T-helper 1 cell treated with Interleukin-12 subunit alpha and Interleukin-12 subunit beta and Interleukin-4 antibody, amounts not matched to agents 30 μg/mL and 1 μg/mL, for 36 hours (primary cell): Measurements from ENCODE around the gene GHRH.

Source experiments
- H3K27ac Mint-ChIP-seq: one replicate; pipeline ENCODE4 v1.8.0; 2021; ENCODE audit warnings: mild to moderate bottlenecking, mixed read lengths
- H3K27me3 Mint-ChIP-seq: one replicate; pipeline ENCODE4 v1.8.0; 2021; ENCODE audit warnings: low read depth, mixed read lengths
- H3K36me3 Mint-ChIP-seq: one replicate; pipeline ENCODE4 v1.8.0; 2021; ENCODE audit warnings: low read depth, mixed read lengths
- H3K4me1 Mint-ChIP-seq: one replicate; pipeline ENCODE4 v1.8.0; 2021; ENCODE audit warnings: low read depth, mixed read lengths
- H3K4me3 Mint-ChIP-seq: one replicate; pipeline ENCODE4 v1.8.0; 2021; ENCODE audit warnings: mild to moderate bottlenecking, moderate library complexity, mixed read lengths
- H3K9me3 Mint-ChIP-seq: one replicate; pipeline ENCODE4 v1.8.0; 2021; ENCODE audit warnings: mixed read lengths

GHRH gene

GRCh38 chr20:37297066-37297736 lies 35.6 kb upstream of the GHRH start:
- no peak overlapping the region for H3K4me3 Mint-ChIP-seq
- H3K4me1 Mint-ChIP-seq, result peaks cover 36% of the 10 kb centered on the region
- peaks cover 42% of the 10 kb centered on the region for H3K36me3 Mint-ChIP-seq
- H3K27ac Mint-ChIP-seq, result no peak overlapping the region
- no peaks in the 10 kb centered on the region for H3K27me3 Mint-ChIP-seq
- no peaks in the 10 kb centered on the region for H3K9me3 Mint-ChIP-seq

DNA sequence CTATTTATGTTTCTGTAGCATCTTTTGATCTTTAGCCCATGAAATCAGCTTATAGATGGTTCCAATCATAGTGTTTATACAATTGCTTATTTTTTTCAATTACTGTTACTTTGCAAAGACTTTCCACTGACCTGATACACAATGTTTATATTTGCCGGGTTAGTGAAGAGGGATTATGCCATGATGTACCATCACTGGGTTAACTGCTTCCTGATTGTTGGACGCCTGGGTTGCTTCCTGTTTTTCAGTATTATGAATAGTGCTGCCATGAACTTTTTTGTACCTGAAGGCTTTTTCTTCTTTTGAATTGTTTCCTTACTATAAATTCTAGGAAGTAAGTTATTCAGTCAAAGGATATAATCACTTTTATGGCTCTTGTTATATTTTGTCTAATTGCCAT lies 34.8 kb upstream of the GHRH start:
- H3K27me3 Mint-ChIP-seq, result no peaks in the 10 kb centered on the region
- no peaks in the 10 kb centered on the region for H3K9me3 Mint-ChIP-seq
- H3K4me3 Mint-ChIP-seq, result no peak overlapping the region
- no peak overlapping the region for H3K27ac Mint-ChIP-seq
- H3K36me3 Mint-ChIP-seq, result peaks cover 37% of the 10 kb centered on the region
- peaks cover 37% of the 10 kb centered on the region for H3K4me1 Mint-ChIP-seq

DNA sequence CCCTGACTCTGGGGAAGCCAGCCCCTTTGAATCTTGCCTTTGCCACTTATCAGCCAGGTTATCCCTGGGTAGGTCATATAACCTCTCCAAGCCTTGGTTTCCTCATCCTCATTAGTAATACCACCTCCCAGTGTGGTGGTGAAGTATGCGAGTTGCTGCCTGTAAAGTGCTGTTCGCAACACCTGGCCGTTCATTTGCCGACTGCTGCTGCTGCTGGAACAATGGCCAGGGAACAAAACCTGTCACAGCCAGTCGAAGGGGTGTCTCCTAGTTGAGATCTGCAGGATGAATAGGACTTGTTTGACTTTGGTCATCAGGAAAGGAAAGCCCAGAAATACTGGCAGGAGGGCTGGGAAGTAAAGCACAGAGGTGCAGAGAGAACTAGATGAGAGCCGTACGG lies 34.0 kb upstream of the GHRH start:
- H3K27ac Mint-ChIP-seq, result no peak overlapping the region
- no peak overlapping the region for H3K4me3 Mint-ChIP-seq
- H3K9me3 Mint-ChIP-seq, result no peaks in the 10 kb centered on the region
- H3K4me1 Mint-ChIP-seq, result peaks cover 39% of the 10 kb centered on the region
- H3K36me3 Mint-ChIP-seq, result peaks cover 37% of the 10 kb centered on the region
- H3K27me3 Mint-ChIP-seq, result no peaks in the 10 kb centered on the region

DNA sequence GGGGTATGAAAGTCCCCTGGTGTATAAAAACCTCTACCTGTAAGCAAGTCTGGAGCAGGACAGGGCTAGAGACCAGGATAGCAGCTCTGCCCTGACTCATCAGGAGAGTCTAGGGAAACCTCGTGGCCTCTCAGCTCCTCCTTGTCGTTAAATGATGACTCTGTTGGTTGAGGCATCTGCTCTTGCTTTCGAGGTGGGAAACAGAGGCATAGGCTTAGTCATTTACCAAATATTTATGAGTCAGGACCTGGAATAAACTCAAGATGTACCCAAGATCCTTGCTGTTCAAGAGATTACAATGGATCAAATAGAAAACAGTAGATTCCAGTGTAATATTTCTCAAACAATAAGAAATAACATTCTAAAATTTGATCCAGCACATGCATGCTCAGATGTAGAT lies 33.4 kb upstream of the GHRH start:
- no peak overlapping the region for H3K27ac Mint-ChIP-seq
- H3K36me3 Mint-ChIP-seq, result peaks cover 31% of the 10 kb centered on the region
- no peaks in the 10 kb centered on the region for H3K9me3 Mint-ChIP-seq
- H3K4me1 Mint-ChIP-seq, result peaks cover 39% of the 10 kb centered on the region
- H3K27me3 Mint-ChIP-seq, result no peaks in the 10 kb centered on the region
- no peak overlapping the region for H3K4me3 Mint-ChIP-seq

GRCh38 chr20:37294262-37294981 lies 32.8 kb upstream of the GHRH start:
- Mint-ChIP-seq H3K4me1 (peaks cover 39% of the 10 kb centered on the region), H3K9me3 (no peaks in the 10 kb centered on the region), H3K27me3 (no peaks in the 10 kb centered on the region), H3K4me3 (no peak overlapping the region), H3K27ac (no peak overlapping the region), H3K36me3 (peaks cover 29% of the 10 kb centered on the region)

- H3K4me3 Mint-ChIP-seq, result no peak overlapping the region
- H3K27ac Mint-ChIP-seq, result no peak overlapping the region
- no peaks in the 10 kb centered on the region for H3K27me3 Mint-ChIP-seq
- H3K9me3 Mint-ChIP-seq, result no peaks in the 10 kb centered on the region
- peaks cover 39% of the 10 kb centered on the region for H3K4me1 Mint-ChIP-seq
- H3K36me3 Mint-ChIP-seq, result peaks cover 24% of the 10 kb centered on the region
Observed at GRCh38 chr20:37293301-37293943, 31.8 kb upstream of the GHRH start.

DNA sequence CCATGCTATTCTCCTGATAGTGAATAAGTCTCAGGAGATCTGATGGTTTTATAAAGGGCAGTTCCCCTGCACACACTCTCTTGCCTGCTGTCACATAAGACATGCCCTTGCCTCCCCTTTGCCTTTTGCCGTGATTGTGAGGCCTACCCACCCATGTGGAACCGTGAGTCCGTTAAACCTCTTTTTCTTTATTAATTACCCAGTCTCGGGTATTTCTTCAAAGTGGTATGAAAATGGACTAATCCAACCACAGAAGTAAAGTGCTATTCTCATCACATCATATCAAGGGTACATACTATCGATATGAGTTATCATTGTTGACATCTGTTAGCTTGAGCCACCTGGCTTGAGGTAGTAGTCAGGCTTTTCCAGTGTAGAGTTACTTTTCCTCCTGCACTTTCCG lies 30.1 kb upstream of the GHRH start:
- peaks cover 34% of the 10 kb centered on the region for H3K4me1 Mint-ChIP-seq
- peaks cover 20% of the 10 kb centered on the region for H3K36me3 Mint-ChIP-seq
- H3K9me3 Mint-ChIP-seq, result no peaks in the 10 kb centered on the region
- H3K27me3 Mint-ChIP-seq, result peaks cover 3% of the 10 kb centered on the region
- peak overlapping the region; percentile 62 for H3K27ac Mint-ChIP-seq
- H3K4me3 Mint-ChIP-seq, result peak overlapping the region; percentile 38

GRCh38 chr20:37290158-37290810 lies 28.7 kb upstream of the GHRH start:
- peak overlapping the region; percentile 92 for H3K4me3 Mint-ChIP-seq
- H3K36me3 Mint-ChIP-seq, result peaks cover 19% of the 10 kb centered on the region
- peaks cover 7% of the 10 kb centered on the region for H3K27me3 Mint-ChIP-seq
- H3K4me1 Mint-ChIP-seq, result peaks cover 25% of the 10 kb centered on the region
- peak overlapping the region; percentile 96 for H3K27ac Mint-ChIP-seq
- H3K9me3 Mint-ChIP-seq, result no peaks in the 10 kb centered on the region

DNA sequence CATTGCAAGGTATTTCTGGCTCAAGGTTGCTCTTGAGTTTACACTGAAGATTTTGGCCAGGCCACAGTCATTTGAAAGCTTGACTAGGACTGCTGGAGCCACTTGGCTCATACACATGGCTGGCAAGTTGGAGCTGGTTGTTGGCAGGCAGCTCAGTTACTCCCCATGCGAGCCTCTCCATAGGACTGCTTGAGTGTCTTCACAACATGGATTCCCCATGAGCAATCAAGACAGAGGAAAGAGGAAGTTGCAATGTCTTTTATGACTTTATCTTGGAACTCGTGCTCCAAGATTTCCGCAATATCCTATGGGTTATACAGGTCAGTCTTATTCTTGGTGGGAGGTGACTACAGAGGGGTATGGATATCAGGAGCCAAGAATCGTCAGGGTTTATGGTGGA lies 26.5 kb upstream of the GHRH start:
- Mint-ChIP-seq H3K9me3 (no peaks in the 10 kb centered on the region), H3K4me1 (peaks cover 12% of the 10 kb centered on the region), H3K4me3 (peak overlapping the region; percentile 37), H3K27me3 (peaks cover 11% of the 10 kb centered on the region), H3K27ac (no peak overlapping the region), H3K36me3 (peaks cover 10% of the 10 kb centered on the region)

DNA sequence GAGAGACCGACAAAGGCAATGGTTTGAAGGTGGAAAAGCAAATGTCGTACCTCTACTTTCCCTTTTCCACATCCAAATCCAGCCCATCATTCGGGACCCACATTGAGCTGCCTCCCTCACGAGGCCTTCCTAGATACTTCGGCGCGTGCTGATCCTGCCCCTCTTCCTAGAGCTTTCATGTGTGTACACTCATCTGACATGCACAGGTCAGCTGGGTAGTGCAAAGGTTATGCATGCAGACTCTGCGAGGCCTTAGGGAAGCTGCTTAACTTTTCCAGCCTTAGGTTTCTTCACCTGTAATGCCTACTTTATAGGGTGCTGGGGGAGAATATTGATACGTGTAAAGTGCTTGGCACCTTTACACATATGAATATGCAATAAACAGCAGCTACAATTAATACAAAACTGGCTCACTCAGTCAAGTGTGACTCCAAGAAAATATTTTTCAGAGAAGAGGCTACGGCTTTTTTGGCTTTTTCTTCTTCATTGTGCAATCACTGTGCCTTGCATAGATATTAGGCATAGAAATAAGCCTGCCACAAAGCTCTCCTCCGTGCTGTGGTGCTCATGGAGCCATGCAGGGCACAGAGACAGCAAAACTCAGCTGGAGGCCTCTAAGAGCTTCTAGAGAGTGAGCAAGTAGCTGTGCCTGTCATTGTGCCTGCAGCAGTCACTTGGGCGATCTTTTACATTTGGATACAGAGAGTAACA lies 24.2 kb upstream of the GHRH start:
- H3K36me3 Mint-ChIP-seq, result no peaks in the 10 kb centered on the region
- no peaks in the 10 kb centered on the region for H3K9me3 Mint-ChIP-seq
- no peak overlapping the region for H3K27ac Mint-ChIP-seq
- peaks cover 11% of the 10 kb centered on the region for H3K27me3 Mint-ChIP-seq
- H3K4me1 Mint-ChIP-seq, result peaks cover 8% of the 10 kb centered on the region
- H3K4me3 Mint-ChIP-seq, result no peak overlapping the region

GRCh38 chr20:37284691-37285161 lies 23.1 kb upstream of the GHRH start:
- H3K9me3 Mint-ChIP-seq, result no peaks in the 10 kb centered on the region
- H3K27ac Mint-ChIP-seq, result no peak overlapping the region
- H3K27me3 Mint-ChIP-seq, result peaks cover 11% of the 10 kb centered on the region
- no peaks in the 10 kb centered on the region for H3K36me3 Mint-ChIP-seq
- H3K4me1 Mint-ChIP-seq, result peaks cover 8% of the 10 kb centered on the region
- no peak overlapping the region for H3K4me3 Mint-ChIP-seq

DNA sequence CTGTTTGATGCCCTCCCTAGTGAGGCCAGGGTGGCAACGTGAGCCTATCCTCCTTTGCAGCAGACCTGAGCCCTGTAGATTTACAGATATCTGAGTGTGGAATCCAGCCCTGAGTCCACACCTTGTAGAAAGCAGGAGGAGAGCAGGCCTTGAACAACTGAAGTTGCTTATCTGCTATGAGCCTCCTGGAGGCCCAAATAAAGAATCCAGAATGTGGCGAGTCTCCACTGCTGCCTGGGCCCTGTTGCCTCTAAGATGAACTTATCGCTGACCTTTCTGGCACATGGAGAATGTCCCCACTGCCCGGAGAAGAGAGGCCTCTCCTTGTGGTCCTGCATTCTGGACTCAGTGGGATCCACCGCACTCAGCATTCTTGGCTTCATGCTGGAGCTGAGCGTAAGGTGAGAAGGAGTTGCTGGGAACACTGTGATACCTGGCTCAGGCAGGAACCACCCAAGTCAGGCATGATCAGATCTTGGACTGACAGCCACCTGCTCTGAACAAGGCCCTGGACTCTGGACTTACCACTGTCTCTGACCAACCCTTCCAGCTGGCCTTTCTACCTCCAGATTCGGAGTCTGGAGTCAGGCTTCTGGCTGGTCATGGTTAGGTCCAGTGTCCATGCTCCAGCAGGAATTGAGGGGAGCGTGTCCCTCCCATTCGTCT lies 22.0 kb upstream of the GHRH start:
- Mint-ChIP-seq H3K4me3 (no peak overlapping the region), H3K36me3 (no peaks in the 10 kb centered on the region), H3K27ac (no peak overlapping the region), H3K4me1 (peaks cover 5% of the 10 kb centered on the region), H3K27me3 (peaks cover 11% of the 10 kb centered on the region), H3K9me3 (no peaks in the 10 kb centered on the region)

DNA sequence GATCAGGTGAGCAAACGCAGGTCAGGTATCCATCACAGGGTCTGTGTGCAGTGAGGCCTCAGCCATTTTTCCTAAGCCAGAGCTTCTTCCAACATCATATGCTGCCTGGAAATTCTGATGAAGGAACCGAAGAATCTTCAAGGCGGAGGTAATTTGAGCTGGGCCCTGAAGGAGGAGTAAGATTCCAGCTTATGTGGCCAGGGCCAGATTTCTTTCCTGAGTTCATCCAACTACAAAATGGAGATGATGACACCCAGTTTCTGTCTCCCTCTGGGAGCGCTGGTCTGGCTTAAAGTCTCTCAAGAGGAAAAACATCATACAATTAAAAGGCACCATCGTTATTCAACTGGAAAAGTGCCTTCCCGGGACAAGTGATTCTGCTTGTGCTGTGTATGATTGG lies 20.9 kb upstream of the GHRH start:
- Mint-ChIP-seq H3K27me3 (peaks cover 11% of the 10 kb centered on the region), H3K9me3 (no peaks in the 10 kb centered on the region), H3K4me1 (no peaks in the 10 kb centered on the region), H3K27ac (no peak overlapping the region), H3K4me3 (no peak overlapping the region), H3K36me3 (no peaks in the 10 kb centered on the region)

DNA sequence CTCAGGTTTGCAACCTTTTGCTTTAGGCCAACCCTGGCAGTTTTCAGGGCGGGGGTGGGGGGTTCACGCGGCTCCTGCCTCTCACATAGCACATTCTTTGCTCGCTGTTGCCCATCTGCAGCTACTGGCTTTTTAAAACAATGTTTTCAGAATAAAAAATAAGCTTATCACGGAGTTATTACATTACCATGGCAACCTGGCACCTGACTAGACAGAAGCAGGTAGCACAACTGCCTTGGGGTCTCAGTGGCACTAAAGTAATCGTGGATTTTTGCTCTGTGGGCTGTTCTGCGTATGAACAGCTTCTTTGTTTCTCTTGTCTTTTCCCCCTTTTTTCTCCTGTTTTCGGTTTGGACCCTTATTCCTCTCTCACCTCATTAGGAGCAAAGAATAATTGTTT lies 18.8 kb upstream of the GHRH start:
- Mint-ChIP-seq H3K36me3 (no peaks in the 10 kb centered on the region), H3K4me3 (no peak overlapping the region)

More for the DNA sequence above, 18.8 kb upstream of the GHRH start:
- H3K27me3 Mint-ChIP-seq, result peaks cover 4% of the 10 kb centered on the region
- no peak overlapping the region for H3K27ac Mint-ChIP-seq
- H3K9me3 Mint-ChIP-seq, result no peaks in the 10 kb centered on the region
- peaks cover 5% of the 10 kb centered on the region for H3K4me1 Mint-ChIP-seq
